Activated CD4-positive, alpha-beta T cell treated with anti-CD3 and anti-CD28 coated beads, Interleukin-2, Interleukin-6, amounts not matched to agents 100 ng/mL and 50 ng/mL, durations not matched to agents 16 hours and 8 hours (primary cell): Measurements from ENCODE around the gene TGFB1.
"Not testable (repeated sequence)": the region's sequence is repeated elsewhere in the genome, so short reads cannot be mapped to it uniquely, and the experiment has no call there.

Experiments
- DNase-seq: peaks from one replicate; pipeline ENCODE4 v3.0.0-alpha.2; 2020

TGFB1 gene

DNA sequence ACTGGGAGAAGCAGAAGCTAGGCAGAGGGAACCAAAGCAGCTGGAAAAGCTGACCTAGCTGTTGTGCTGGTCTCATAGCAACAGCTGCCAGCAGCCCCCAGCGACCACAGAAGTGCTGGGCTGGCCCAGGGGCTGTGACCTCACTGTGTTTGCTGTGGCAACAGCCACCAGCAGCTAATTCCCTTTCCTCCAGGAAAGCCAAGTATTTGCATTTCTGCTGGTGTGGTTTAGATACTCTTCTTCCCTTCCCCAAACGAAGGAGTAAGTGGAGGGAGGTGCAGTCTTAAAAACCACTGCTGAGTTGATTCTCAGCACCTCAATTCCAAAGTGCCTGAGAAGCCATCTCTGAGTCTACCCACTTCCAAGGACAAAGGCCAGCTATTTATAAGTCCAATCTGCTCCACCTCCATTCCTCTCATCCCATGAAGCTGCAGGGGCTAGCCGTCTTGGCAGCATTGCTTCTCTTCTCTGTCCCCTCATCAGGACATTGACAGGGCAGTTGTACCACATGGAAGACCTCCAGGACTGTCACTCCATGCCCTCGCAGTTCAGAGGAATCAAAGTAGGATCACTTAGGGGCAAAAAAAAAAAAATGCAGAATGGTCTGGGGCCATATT, 55.3 kb downstream of the TGFB1 start:
- DNase-seq: no peak

DNA sequence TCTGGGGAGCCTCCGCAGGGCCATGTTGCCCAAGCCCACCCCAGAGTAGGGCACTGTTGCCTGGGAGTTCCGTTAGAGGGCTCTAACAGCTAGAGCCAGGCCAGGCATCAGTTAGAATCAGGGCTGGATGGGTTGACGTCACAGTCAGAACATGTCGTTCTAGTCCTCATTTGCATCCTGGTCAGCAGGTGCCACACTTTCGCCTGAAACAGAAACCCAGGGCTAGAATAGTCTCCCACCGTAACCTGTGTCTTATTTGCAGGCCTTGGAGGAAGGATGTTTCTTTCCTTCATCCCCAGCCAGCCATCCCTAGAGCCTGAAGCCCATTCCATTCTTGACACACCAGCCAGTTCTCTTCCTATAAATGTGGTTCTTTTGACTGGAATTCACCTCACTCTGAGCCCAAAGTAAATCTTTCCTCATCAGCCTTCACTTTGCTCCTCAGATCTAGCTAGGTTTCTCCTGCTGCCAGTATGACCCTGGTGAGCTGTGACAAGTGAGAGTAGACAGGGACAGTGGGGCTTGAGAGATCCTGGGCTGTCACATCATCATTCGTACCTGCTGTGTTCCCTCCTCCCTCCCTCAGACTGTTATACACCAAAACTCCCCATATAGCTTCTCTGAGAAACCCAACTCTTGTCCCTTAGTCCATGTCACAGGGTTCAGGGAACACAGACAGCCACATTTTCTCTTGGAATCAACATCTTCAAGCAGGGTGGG, 55.9 kb downstream of the TGFB1 start:
- no peak for DNase-seq

DNA sequence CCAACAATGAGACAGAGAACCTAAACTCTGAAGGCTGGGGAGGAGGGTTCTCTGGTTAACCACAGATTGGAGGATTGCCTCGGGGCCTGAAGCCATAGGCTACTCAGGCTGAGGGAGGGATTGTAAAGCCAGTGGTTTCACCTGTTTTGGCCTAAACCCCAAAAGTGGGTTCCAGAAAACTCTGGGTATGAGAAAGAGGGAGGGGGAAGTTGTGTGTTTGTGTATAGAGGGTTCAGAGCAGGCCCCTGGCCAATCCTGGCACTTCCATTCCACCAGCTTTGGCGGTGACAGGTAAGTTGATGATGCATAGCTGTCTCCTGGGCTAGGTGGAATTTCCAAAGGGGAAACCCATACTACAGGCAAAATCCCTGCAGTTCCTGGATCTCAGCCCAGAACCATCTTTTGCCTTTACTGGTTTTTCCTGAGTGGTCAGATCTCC, 57.3 kb downstream of the TGFB1 start:
- no peak for DNase-seq

DNA sequence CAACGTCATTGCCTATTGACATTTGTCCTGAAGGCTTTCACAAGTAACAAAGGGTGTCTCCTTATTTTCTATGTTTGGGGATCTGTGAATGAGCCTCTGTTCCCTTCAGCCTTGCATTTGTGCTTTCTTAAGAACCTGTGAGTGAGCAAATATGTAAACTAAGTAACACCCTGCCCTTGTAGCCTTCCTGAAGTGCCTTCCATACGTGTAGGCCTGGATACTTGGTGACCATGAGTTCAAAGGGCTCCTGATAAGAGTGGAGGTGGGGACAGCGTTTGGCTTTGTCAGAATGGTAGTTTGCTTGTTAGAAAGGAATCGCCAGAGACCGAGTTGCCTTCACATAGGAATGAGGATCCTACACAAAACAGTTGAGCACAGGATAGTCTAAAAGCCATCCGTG, 58.2 kb downstream of the TGFB1 start:
- no peak for DNase-seq

GRCh38 chr19:41294393-41294792, 59.3 kb downstream of the TGFB1 start:
- DNase-seq: no peak

- DNase-seq: not testable (repeated sequence)
Observed at GRCh38 chr19:41289814-41290213, 63.9 kb downstream of the TGFB1 start.

DNA sequence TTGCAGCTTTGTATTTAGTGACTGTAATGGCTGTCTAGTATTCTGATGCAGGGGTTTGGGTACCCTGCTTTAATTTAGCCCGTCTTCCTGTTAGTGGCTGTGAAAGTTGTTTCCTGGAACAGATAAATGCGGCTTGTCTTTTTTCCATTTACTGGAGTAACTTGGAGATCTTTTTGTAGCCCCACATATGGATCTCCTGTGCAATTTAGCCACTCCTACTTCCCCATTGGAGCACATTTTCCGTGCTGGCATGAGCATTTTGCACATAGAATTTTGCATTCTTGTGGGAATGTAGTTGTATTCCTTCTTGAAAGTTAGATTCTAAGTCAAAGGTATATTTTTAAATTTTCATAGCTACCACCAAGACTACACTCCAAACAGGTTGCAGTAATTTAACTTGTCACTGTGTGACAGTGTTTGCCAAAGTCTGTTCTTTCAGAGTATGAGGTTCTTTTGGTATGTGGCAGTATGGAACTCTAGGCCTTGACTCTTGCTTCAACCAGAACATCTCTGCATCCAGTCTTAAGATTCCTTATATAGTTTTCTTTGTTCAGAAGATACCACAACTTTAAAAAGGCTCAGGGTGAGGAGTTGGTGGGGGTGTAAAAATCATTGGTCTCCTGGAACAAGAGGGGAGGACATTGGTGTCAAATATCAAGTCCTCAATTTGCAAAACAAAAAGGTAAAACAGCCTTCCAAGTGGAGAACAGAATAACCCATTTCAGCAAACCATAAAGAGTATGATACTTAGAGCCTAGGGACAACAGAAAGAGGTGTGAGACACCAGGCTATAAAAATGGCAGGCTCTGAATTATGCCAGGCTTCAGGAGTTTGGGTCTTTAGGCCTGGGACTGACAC, 64.8 kb downstream of the TGFB1 start:
- no peak for DNase-seq
